B cell (primary cell): ENCODE results near the gene LRRC75B. TPM values are rescaled to one million over a fixed set of nuclear protein-coding genes. Genes with fewer than 3 reads are reported as not detected.

Source experiments
- ATAC-seq: fragments of 200-7000 bp; cut with Tn5 transposase; one replicate; pipeline ENCODE4 v1.10.0; 2021; ENCODE audit warnings: low read depth, mild to moderate bottlenecking, moderate number of reproducible peaks, moderate library complexity
- CTCF ChIA-PET: fragments of 350-600 bp; sonication (Branson Sonifier 250); formaldehyde crosslinking; loops from one replicate; lab custom pipeline; 2021; ENCODE audit warnings: antibody characterized with exemption, inconsistent platforms; lab: Charles Lee
- POLR2A ChIA-PET: fragments of 350-600 bp; sonication (Branson Sonifier 250); formaldehyde crosslinking; loops from one replicate; lab custom pipeline; 2021; ENCODE audit warnings: antibody characterized with exemption; lab: Charles Lee
- DNase-seq: peaks from one replicate; pipeline ENCODE4 v3.0.0; 2013
- H2AFZ ChIP-seq: 2 replicates; pipeline ENCODE4 v1.6.1; 2012; ENCODE audit warnings: mild to moderate bottlenecking, low read depth, low read length; ENCODE audit not compliant: insufficient read depth, poor library complexity, severe bottlenecking
- H3K27ac ChIP-seq, 2 donors: 1 replicate in 1 of 2; 2 replicates in 1 of 2; pipeline ENCODE4 v1.5.1; 2012 to 2013; ENCODE audit warnings: low read length in 2 of 2, mild to moderate bottlenecking in 2 of 2, moderate library complexity in 1 of 2
- H3K27me3 ChIP-seq, 4 experiments: fragments of 200-600 bp in 1 of 4; sonication (generic) in 1 of 4; replicated peaks in 1 of 4; 1 replicate in 2 of 4; 2 replicates in 2 of 4; pipeline versions ENCODE4 v1.6.1 to v1.7.0; 2013 to 2016; ENCODE audit warnings: low read length in 3 of 4, mild to moderate bottlenecking in 2 of 4, mixed read lengths in 1 of 4, moderate library complexity in 1 of 4; ENCODE audit not compliant: insufficient read depth in 4 of 4, control insufficient read depth in 3 of 4; ENCODE audit errors: control extremely low read depth in 1 of 4
- H3K36me3 ChIP-seq, 2 experiments: replicated peaks in 1 of 2; 1 replicate in 1 of 2; 2 replicates in 1 of 2; pipeline versions ENCODE4 v1.6.1 to v1.7.1; 2013; ENCODE audit warnings: low read length in 1 of 2; ENCODE audit not compliant: insufficient read depth in 2 of 2, control insufficient read depth in 1 of 2; ENCODE audit errors: control extremely low read depth in 1 of 2, extremely low read depth in 1 of 2
- H3K4me1 ChIP-seq, 2 donors: fragments of 200-600 bp in 1 of 2; sonication (generic) in 1 of 2; 1 replicate in 1 of 2; 2 replicates in 1 of 2; pipeline versions ENCODE4 v1.5.1 to v1.6.1; 2013 to 2017; ENCODE audit warnings: low read length in 2 of 2; ENCODE audit not compliant: control insufficient read depth in 2 of 2, insufficient read depth in 2 of 2
- H3K4me2 ChIP-seq: replicated peaks from 2 replicates; pipeline ENCODE3; 2012; ENCODE audit warnings: mild to moderate bottlenecking, low read depth, low read length; ENCODE audit not compliant: poor library complexity, severe bottlenecking
- H3K4me3 ChIP-seq, 5 experiments: fragments of 200-600 bp in 1 of 5; sonication (generic) in 1 of 5; 1 replicate in 3 of 5; 2 replicates in 2 of 5; pipeline versions ENCODE4 v1.5.1 to v1.7.0; 2011 to 2016; ENCODE audit warnings: low read length in 4 of 5, mild to moderate bottlenecking in 4 of 5, low read depth in 2 of 5, control low read depth in 1 of 5, moderate library complexity in 1 of 5; ENCODE audit not compliant: insufficient read depth in 1 of 5; ENCODE audit errors: control extremely low read depth in 1 of 5, extremely low read depth in 1 of 5
- H3K79me2 ChIP-seq: fragments of 200-600 bp; sonication (generic); one replicate; pipeline ENCODE4 v1.6.0; 2016; ENCODE audit warnings: low read length; ENCODE audit not compliant: control insufficient read depth, insufficient read depth
- H3K9ac ChIP-seq: fragments of 200-600 bp; sonication (generic); 2 replicates; pipeline ENCODE4 v1.6.1; 2017; ENCODE audit warnings: mild to moderate bottlenecking, low read length, moderate library complexity
- H3K9me3 ChIP-seq, 3 donors: one replicate each; pipeline versions ENCODE4 v1.6.1 to v1.7.1; 2013; ENCODE audit warnings: low read length in 2 of 3; ENCODE audit not compliant: control insufficient read depth in 2 of 3, insufficient read depth in 1 of 3; ENCODE audit errors: control extremely low read depth in 1 of 3
- H4K20me1 ChIP-seq: 2 replicates; pipeline ENCODE4 v1.6.0; 2012; ENCODE audit warnings: mild to moderate bottlenecking, low read length; ENCODE audit not compliant: insufficient read depth, control insufficient read depth, poor library complexity, severe bottlenecking
- H3K27ac Mint-ChIP-seq: one replicate; pipeline ENCODE4 v1.8.0; 2021; ENCODE audit warnings: mixed read lengths
- H3K27me3 Mint-ChIP-seq: one replicate; pipeline ENCODE4 v1.8.0; 2021; ENCODE audit warnings: mixed read lengths
- H3K4me1 Mint-ChIP-seq: one replicate; pipeline ENCODE4 v1.8.0; 2021; ENCODE audit warnings: mixed read lengths
- H3K4me3 Mint-ChIP-seq: one replicate; pipeline ENCODE4 v1.8.0; 2021; ENCODE audit warnings: mixed read lengths
- H3K9me3 Mint-ChIP-seq: one replicate; pipeline ENCODE4 v1.8.0; 2022; ENCODE audit warnings: mixed read lengths; ENCODE audit not compliant: insufficient read depth
- CTCF ChIP-seq: fragments of 200-600 bp; IDR thresholded peaks from one replicate; pipeline ENCODE4 v1.8.0; 2022; ENCODE audit warnings: antibody characterized with exemption, mild to moderate bottlenecking
- EZH2 ChIP-seq: IDR thresholded peaks from 2 replicates; pipeline ENCODE4 v1.6.1; 2012; ENCODE audit warnings: borderline replicate concordance, low read depth, mild to moderate bottlenecking, moderate library complexity, low read length; ENCODE audit not compliant: insufficient read depth, poor library complexity, severe bottlenecking
- WGBS: methylation state at CpG from one replicate; pipeline ENCODE4 v1.1.5; 2013; ENCODE audit warnings: missing lambda C conversion rate; ENCODE audit not compliant: insufficient coverage; 5-methylcytosine and 5-hydroxymethylcytosine counted together
- intact Hi-C: fragments of 100-400 bp; cut with micrococcal nuclease; formaldehyde crosslinking; loops from one replicate; pipeline ENCODE4 v1.10.0; 2022
- polyA plus RNA-seq: library from polyadenylated mRNA; depleted of rRNA; stranded (reverse); fragments of >200 nt; gene quantifications from 2 replicates; pipeline ENCODE4 v1.2.3, GENCODE V29; 2012
- total RNA-seq, 2 donors: library from RNA; stranded (reverse); fragments of 120-200 nt in 1 of 2; gene quantifications; 1 replicate in 1 of 2; 2 replicates in 1 of 2; pipeline versions ENCODE4 v1.2.3 to v1.2.4, GENCODE V29; 2013 to 2022

Gene LRRC75B
- total and polyA plus RNA-seq, 2 donors (not counting 1 experiment from before 2014, with no cell fraction given), result 1.3 to 3.1 TPM

DNA sequence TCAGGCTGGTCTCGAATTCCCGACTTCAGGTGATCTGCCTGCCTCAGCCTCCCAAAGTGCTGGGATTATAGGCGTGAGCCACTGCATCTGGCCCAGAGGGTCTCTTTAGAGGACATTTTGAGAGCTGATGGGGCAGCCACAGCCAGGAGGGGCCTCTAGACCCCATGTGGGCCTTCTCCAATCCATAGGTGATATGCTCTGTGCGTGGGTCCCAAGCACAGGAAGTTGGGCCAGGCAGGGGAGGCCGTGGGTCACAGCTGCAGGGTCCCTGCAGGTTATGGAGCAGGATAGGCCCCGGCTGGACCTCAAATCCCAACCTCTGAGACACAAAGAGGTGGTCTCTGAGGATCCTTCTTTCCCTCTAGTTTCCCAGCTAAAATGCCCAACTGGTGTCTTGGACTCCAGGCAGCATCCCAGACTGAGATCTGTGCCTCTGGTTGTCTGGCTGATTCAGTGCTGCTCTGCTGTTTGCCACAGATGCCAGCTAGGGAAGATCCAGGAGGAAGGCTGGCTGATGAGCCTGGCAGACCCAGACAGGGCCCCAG is 1.5 kb downstream of the LRRC75B start:
- ChIA-PET POLR2A (no interaction called here), CTCF (no interaction called here)
- peak overlapping the region; percentile 10 for H3K4me3 Mint-ChIP-seq
- 95% methylated on average over 6 of the region's 6 CpGs for WGBS
- H3K4me3 ChIP-seq, result no peak overlapping the region
- no peak overlapping the region for H3K27ac ChIP-seq
- H3K27me3 Mint-ChIP-seq, result peaks cover 5% of the 10 kb centered on the region
- peaks cover 7% of the 10 kb centered on the region for H3K4me1 Mint-ChIP-seq
- DNase-seq (no peak), ATAC-seq (no peak)
- H3K36me3 ChIP-seq, result no peaks in the 10 kb centered on the region
- no peaks in the 10 kb centered on the region for H3K9me3 Mint-ChIP-seq
- peaks cover 0 to 5% (median 0%) of the 10 kb centered on the region in 3 donors for H3K9me3 ChIP-seq
- H3K9ac ChIP-seq, result no peak overlapping the region
- H3K27me3 ChIP-seq, result peaks cover 0 to 20% (median 0%) of the 10 kb centered on the region in 4 experiments
- no peaks in the 10 kb centered on the region for H4K20me1 ChIP-seq
- no peaks in the 10 kb centered on the region for H3K79me2 ChIP-seq
- no peak overlapping the region for H3K4me2 ChIP-seq
- TF ChIP-seq EZH2, result no peak
- no peak overlapping the region for H3K27ac Mint-ChIP-seq
- intact Hi-C loops, result no loop called here
- H2AFZ ChIP-seq, result no peak overlapping the region
- peaks cover 2 to 15% of the 10 kb centered on the region in 2 donors for H3K4me1 ChIP-seq

GRCh38 chr22:24590596-24591173 is 2.2 kb downstream of the LRRC75B start:
- peaks cover 2 to 15% of the 10 kb centered on the region in 2 donors for H3K4me1 ChIP-seq
- no peak overlapping the region for H3K4me3 Mint-ChIP-seq
- H3K9ac ChIP-seq, result no peak overlapping the region
- POLR2A ChIA-PET, result no interaction called here
- no peaks in the 10 kb centered on the region for H3K79me2 ChIP-seq
- no peaks in the 10 kb centered on the region for H4K20me1 ChIP-seq
- no peaks in the 10 kb centered on the region for H3K36me3 ChIP-seq
- ATAC-seq (no peak), DNase-seq (no peak)
- no peak overlapping the region for H2AFZ ChIP-seq
- H3K9me3 Mint-ChIP-seq, result no peaks in the 10 kb centered on the region
- H3K27me3 ChIP-seq, result peaks cover 0 to 20% (median 0%) of the 10 kb centered on the region in 4 experiments
- TF ChIP-seq EZH2 (no peak), CTCF (no peak)
- intact Hi-C loops, result no loop called here
- CTCF ChIA-PET, result no interaction called here
- peaks cover 7% of the 10 kb centered on the region for H3K4me1 Mint-ChIP-seq
- peaks cover 5% of the 10 kb centered on the region for H3K27me3 Mint-ChIP-seq
- WGBS, result 97% methylated on average over 9 of the region's 12 CpGs
- no peak overlapping the region for H3K4me2 ChIP-seq
- H3K4me3 ChIP-seq, result no peak overlapping the region
- no peak overlapping the region for H3K27ac ChIP-seq
- peaks cover 0 to 5% (median 0%) of the 10 kb centered on the region in 3 donors for H3K9me3 ChIP-seq
- no peak overlapping the region for H3K27ac Mint-ChIP-seq
